Erythroblast (primary cell): ENCODE data around the gene C19orf12.
A peak's percentile ranks its signal among the peaks of the same experiment; 100 is the strongest.
"Not testable (repeated sequence)": the region's sequence is repeated elsewhere in the genome, so short reads cannot be mapped to it uniquely, and the experiment has no call there.

Experiments
- DNase-seq, 2 experiments: peaks; one replicate each; lab custom pipeline; 2025; lab: John Stamatoyannopoulos, UW
- GATA1 ChIP-seq: IDR thresholded peaks from 2 replicates; pipeline ENCODE4 v1.6.1; 2011; ENCODE audit warnings: low read depth, mild to moderate bottlenecking, control low read depth, low read length, moderate library complexity
- POLR2A ChIP-seq: IDR thresholded peaks from 2 replicates; pipeline ENCODE4 v1.6.1; 2011; ENCODE audit warnings: mild to moderate bottlenecking, low read length

C19orf12 gene

DNA sequence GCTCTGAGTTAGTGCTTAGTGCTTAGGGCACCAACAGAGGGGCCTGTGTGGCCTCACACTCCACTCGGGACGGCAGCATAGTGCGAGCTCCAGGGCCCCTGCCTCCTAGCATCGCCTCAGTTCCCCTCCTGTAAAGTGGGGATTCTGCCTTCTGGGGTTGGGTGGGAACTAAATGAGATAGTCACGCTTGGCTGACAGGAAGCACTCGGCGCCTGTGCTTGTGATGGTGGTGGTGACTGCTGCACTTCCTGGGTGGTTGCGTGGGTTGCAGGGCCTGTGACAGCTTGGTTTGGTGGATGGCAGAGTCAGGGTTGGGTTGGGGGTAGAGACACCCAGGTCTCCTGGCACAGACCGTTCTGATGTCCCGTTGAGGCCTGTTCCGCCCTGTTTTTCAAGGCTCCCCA lies 42.1 kb downstream of the C19orf12 start:
- DNase-seq: no peak
- TF ChIP-seq GATA1: no peak
- TF ChIP-seq POLR2A: no peak

GRCh38 chr19:29672319-29672932 lies 42.6 kb downstream of the C19orf12 start:
- DNase-seq: no peak
- no peak for TF ChIP-seq GATA1
- no peak for TF ChIP-seq POLR2A

DNA sequence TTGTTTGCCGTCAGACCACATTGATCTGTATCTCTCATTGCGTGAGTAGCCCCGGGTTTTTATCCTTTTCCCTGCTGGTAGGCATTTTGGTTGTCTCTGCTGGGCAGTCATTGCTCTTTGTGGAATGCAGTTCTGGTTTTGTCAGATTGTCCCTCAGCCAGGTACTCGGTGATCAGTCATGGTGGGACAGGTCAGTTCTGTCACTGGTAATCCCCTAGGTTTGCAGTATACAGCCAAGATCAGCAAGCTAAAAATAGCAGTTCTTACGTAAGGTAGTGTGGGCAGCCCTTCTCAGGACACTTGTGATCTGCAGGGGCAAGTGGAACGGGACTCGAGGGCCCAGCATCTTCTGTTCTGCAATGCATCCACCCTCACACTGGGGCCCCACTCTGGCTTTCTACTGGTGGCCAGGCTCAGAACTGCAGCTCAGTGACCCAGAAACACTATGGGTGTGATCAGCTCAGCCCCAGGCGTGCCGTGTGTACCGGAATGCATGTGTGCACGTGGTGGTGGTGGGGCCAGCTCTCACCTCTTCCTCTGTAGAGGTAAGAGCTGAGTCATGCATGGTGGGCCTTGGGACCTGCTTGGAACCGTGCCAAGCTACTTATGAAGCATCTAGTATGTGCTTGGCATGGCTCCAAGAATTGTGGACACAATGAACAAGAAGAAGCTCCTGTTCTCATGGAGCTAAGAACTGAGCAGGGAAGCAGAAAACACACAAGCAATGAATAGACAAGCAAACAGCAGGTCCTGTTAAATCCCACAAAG lies 43.5 kb downstream of the C19orf12 start:
- DNase-seq: peak; percentile 29 to 34

DNA sequence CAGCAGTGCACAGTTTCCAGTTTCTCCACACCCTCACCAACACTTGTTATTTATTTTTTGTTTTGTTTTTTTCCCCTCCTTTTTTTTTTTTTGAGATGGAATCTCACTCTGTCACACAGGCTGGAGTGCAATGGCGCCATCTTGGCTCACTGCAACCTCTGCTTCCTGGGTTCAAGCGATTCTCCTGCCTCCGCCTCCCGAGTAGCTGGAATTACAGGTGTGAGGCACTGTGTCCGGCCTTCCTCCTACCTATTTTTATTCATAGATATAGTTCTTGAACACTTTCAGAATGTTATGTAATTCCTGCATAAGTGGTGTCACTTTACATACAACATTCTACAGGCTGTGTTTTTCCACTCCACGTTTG lies 44.1 kb downstream of the C19orf12 start:
- not testable (repeated sequence) for DNase-seq

More for the DNA sequence above, 43.5 kb downstream of the C19orf12 start:
- TF ChIP-seq GATA1: no peak
- TF ChIP-seq POLR2A: no peak

DNA sequence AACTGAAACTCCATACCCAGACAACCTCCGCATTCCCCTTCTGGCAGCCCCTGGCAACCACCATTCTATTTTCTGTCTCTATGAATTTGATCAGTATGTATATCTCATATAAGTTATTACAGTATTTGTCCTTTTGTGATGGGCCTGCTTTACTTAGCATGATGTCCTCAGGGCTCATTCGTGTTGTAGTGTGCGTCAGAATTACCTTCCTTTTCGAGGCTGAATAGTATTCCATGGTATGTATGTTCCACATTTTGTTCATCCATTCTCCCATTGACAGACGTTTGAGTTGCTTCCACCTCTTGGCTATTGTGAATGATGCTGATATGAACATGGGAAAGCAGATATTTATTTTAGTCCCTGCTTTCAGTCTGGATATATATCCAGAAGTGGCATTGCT lies 44.8 kb downstream of the C19orf12 start:
- no peak for DNase-seq
- TF ChIP-seq POLR2A (no peak), GATA1 (no peak)

DNA sequence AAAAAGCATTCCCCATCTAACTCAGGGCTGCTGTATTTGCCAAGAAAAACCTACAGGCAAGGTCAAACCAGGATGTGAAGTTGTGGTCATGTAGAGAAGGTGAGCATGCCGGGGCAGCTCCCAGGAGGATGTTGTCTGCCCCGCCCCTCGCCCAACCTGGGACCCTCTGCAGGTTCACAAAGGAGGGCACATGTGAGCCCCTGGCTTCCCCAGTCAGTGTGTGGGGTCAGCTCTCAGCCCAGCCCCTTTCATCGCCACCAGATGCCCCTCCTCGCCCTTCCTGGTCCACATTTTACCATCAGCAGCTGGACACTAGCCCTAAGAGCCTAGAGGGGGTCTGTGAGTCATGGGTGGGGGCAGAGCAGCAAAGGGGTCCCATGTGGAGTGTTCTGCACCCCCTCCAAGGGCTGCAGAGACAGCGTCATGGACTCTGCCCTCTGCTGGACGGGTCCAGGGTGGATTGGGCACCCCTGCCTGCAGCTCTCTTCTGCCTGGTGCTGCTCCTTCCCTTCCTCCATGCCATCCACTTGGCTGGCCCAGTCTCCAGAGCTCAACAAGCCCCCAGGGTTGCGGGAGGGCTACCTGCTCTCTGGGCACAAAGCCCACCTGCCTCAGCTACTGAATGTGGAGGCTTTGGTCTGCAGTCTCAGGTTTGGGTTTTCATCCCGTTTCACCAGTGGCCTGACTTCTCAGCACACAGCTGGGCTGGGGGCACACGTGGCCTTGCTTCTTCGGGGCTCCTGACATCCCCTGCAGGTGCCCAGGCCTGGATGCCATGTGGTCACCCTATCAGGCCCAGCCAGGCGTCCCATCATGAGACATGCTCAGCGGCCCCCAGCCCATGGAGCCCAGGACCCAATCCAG lies 46.1 kb downstream of the C19orf12 start:
- DNase-seq: no peak
- TF ChIP-seq GATA1 (no peak), POLR2A (no peak)

DNA sequence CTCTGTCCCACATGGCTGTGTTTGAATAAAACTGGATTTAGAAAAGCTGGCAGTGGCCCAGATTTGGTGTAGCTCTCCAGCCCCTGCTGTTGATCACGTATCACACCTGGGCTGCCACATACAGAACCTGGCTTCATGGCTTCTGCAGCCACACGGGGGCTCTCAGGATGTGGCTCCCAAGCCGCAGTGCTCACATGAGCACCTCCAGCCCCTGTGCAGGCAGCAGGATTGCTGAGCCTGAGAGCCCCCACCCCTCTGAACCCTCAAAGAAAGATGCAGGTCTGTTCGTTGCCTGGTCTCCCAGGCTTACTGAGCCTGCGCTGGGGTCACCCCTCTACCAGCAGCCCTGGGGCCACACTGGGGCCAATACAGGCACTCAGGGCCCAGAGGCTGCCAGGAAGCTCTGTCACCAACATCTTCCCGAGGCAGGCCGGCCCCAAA lies 47.1 kb downstream of the C19orf12 start:
- no peak for TF ChIP-seq POLR2A
- no peak for TF ChIP-seq GATA1
- DNase-seq: no peak

- DNase-seq: no peak
- TF ChIP-seq GATA1 (no peak), POLR2A (no peak)
Measured at GRCh38 chr19:29667387-29667783, 47.7 kb downstream of the C19orf12 start.

DNA sequence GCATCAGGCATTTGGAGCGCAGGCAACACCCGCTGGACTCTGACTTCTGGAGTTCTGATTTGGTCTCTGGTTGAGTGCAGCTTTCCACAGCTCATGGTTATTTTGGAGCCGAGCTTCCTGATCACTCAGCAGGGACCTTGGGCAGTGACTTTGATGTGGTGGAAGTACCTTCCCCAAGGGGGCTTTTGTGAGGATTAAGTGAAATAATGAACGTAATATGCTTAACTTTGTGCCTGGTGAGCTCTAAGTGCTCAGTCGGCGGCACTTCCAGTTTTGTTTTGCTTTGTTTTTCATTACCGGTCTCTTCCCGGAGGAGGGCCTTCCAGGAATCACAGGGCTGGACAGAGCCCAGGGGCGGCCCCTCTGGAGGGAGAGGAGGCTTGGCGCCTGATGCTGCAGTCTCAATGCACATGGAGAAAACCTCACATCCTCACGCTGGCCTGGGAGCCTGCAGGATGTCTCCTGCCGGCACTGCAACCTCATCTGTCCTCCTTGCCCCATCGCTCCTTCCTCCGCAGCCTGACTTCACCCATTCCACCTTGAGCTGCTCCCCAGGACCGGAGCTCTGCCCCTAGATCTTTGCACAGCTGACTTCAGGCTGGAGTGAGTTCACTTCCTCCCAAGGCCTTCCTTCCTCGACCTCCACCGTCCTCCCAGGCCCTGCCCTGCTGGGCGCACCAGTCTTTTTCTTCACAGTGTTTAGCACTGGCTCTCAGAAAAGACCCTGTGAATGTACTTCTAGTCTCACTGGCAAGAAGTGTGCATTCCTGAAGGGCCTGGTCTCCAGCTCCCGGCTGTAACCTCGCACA lies 48.3 kb downstream of the C19orf12 start:
- peak in 1 of 2 experiments; percentile 7 for DNase-seq
- TF ChIP-seq GATA1 (no peak), POLR2A (no peak)

DNA sequence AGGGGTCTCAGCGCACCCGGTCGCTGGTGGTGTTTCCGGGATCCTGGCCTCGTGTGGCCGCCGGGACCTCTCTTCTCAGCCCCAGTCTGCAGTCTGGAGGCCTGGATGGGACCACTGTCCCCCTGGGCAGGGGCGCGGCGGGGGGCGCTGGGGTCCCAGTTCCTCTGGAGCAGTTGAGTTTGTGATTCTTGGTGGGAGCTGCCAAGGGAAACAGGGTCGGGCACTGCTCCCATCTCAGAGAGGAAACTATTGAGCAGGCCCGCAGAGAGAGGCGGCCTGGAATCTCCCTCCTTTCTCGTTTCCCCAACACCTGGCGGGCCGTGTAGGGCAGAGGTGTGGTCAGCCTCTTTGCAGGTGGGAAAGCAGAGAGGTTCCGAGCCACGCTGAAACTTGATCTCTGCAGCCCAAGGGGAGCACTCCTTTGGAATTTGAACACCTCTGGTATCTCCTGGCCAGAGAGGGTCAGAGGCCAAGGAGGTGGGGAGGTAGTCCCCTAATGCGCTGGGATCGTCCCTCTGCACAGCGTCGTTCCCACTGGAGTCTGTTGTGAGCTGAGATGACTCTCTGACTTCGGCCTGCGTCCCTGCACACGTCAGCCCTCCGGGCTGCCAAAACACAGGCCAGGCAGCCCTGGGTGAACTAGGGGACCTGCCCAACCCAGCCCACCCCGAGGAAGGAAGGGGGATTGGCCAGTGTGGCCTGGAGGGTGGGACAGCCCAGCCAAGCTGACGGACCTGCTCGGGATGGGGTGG lies 49.1 kb downstream of the C19orf12 start:
- TF ChIP-seq POLR2A (no peak), GATA1 (no peak)

DNA sequence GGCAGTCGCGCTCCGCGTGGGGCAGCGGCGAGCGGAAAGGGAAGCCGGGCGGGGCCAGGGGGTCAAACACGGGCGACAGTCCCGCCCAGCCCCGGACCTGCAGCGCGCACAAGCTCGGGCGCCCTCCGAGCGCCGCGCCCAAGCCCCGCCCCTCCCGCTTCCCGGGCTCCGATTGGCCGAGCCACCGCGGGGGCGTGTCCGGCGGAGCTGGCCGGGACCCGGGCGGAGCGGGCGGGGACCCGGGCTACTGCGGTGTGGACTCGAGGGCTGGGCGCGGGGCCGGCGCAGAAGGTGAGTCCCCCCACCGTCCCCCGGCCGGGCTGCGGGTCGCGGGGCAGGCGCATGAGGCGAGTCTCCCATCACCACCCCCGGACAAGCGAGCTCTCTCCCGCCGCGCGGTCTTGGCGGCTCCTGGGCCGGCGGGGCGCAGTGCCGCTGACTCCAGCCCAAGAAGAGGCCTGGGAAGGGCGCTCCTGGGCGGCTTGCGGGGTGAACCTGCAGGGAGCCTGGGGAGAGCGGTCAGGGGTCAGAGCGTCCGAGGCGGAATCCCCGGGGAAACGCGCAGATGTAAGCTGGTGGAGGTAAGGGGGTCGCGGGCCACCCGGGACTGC lies 49.7 kb downstream of the C19orf12 start, which contains the start of gene PLEKHF1:
TSS of gene PLEKHF1 (plus strand) at position 247 of the 611 bp plus-strand sequence. CDS start 8,379 bp downstream, outside the sequence.
- TF ChIP-seq POLR2A: no peak
- TF ChIP-seq GATA1: no peak
- peak; percentile 85 to 90 for DNase-seq

More for the DNA sequence above, 49.1 kb downstream of the C19orf12 start:
- no peak for DNase-seq

DNA sequence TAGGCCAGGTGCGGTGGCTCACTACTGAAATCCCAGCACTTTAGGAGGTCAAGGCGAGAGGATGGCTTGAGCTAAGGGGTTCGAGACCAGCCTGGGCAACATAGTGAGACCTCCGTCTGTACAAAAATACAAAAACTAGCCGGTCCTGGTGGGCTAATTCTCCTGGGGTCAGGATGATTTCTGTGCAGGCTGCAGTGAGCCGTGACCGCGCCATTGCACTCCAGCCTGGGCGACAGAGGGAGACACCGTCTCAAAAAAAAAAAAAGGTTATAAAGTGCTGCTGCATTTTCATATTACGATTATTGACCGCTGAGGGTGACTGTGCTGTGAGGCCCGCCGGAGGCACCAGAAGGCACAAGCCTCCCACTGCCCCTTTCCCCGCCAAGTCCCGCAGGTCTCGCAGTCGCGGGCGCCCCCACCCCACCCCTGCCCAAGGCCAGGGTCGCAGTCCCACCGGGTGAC lies 50.3 kb downstream of the C19orf12 start:
- TF ChIP-seq POLR2A (no peak), GATA1 (no peak)
- no peak for DNase-seq
